ENCODE data around the gene SORCS2. TPM values are rescaled to one million over a fixed set of nuclear protein-coding genes. Genes with fewer than 3 reads are reported as not detected.

The SORCS2 gene
- total and polyA plus RNA-seq, 2 of the 8 experiments (the other 6 are each of a cell fraction or from before 2014, with no cell fraction given) = 0.36 to 1.8 TPM

- H4K20me1 ChIP-seq (replicated peaks in 1 of 2; ENCODE audit: control insufficient read depth in 1 of 2, insufficient read depth in 2 of 2, low read length in 2 of 2) = peaks cover 0 to 1% of the 10 kb centered on the region in 2 experiments
- H3K23me2 ChIP-seq (ENCODE audit: low read depth, low read length) = no peaks in the 10 kb centered on the region
- no peaks in the 10 kb centered on the region for H3K9me3 ChIP-seq (ENCODE audit: insufficient read depth in 2 of 2, low read depth in 1 of 2, low read length in 1 of 2)
- H4K5ac ChIP-seq (ENCODE audit: insufficient read length, low read depth, low read length) = no peak overlapping the region
- 92% methylated on average over 14 of the region's 15 CpGs; no CpG with 5 or more reads in 1 of the 2 experiments for WGBS, 2 experiments (ENCODE audit: extremely low coverage in 1 of 2, insufficient coverage in 1 of 2, insufficient read length in 1 of 2, insufficient replicate concordance in 2 of 2, low coverage in 1 of 2, low lambda C conversion rate in 2 of 2, missing lambda C conversion rate in 1 of 2)
- no peak overlapping the region for H3K56ac ChIP-seq (replicated peaks; ENCODE audit: insufficient read length, low read depth, low read length)
- H2AFZ ChIP-seq (ENCODE audit: low read length) = no peak overlapping the region
- H3K27me3 ChIP-seq (replicated peaks in 1 of 4; ENCODE audit: control insufficient read depth in 3 of 4, extremely low read depth in 1 of 4, insufficient read depth in 3 of 4, low read length in 3 of 4) = no peaks in the 10 kb centered on the region
- no peak overlapping the region for H2BK12ac ChIP-seq (ENCODE audit: low read depth, low read length)
- H3K4ac ChIP-seq (replicated peaks; ENCODE audit: insufficient read length, low read depth, low read length) = no peak overlapping the region
- H3K79me2 ChIP-seq (ENCODE audit: control insufficient read depth in 1 of 2, insufficient read depth in 2 of 2, low read length in 2 of 2) = no peaks in the 10 kb centered on the region
- no peak overlapping the region for H3K18ac ChIP-seq (ENCODE audit: extremely low read depth, low read length)
- H4K91ac ChIP-seq (replicated peaks; ENCODE audit: insufficient read length, low read length) = no peak overlapping the region
- H2BK5ac ChIP-seq (ENCODE audit: low read depth, low read length) = no peak overlapping the region
- CTCF ChIA-PET (ENCODE audit: partially characterized antibody) = interaction anchor here (0.6 to 3.9 kb wide), 29 partner anchors 8 to 339 kb away, joined by 3 to 35 read pairs (median 3); no protein-coding TSS in a partner anchor
- H2BK15ac ChIP-seq (ENCODE audit: low read length) = no peak overlapping the region
- no peak overlapping the region for H4K8ac ChIP-seq (ENCODE audit: extremely low read depth, insufficient read depth, low read length)
- FAIRE-seq (no peak), DNase-seq (ENCODE audit: low read depth in 1 of 2, low spot score in 2 of 2) (no peak)
- H3K4me1 ChIP-seq (replicated peaks in 1 of 4; ENCODE audit: control insufficient read depth in 3 of 4, insufficient read depth in 4 of 4, low read length in 3 of 4) = no peaks in the 10 kb centered on the region
- H3K23ac ChIP-seq (ENCODE audit: insufficient read length) = no peak overlapping the region
- no peak overlapping the region for H2BK20ac ChIP-seq (ENCODE audit: low read length)
- no peak overlapping the region for H2BK120ac ChIP-seq (replicated peaks; ENCODE audit: low read depth, low read length)
- no peak overlapping the region for H3K4me2 ChIP-seq (ENCODE audit: insufficient read depth in 1 of 2, low read depth in 2 of 2, low read length in 2 of 2)
- no peak overlapping the region for H3K4me3 ChIP-seq (ENCODE audit: extremely low read depth in 1 of 4, insufficient read depth in 2 of 4, low read depth in 3 of 4, low read length in 4 of 4)
- H3K36me3 ChIP-seq (ENCODE audit: control insufficient read depth in 2 of 4, insufficient read depth in 4 of 4, low read length in 3 of 4) = no peaks in the 10 kb centered on the region; a peak in 1 of 8 replicates
- POLR2A ChIA-PET (ENCODE audit: partially characterized antibody) = no interaction called here
- no peak overlapping the region for H3K27ac ChIP-seq (ENCODE audit: low read depth, low read length)
- H2AK5ac ChIP-seq (ENCODE audit: low read depth, low read length) = no peak overlapping the region
- H3K14ac ChIP-seq (ENCODE audit: insufficient read length) = no peak overlapping the region
- no peaks in the 10 kb centered on the region; the same call in 1 of the 2 replicates for H3K79me1 ChIP-seq (ENCODE audit: low read depth, low read length)
- no peak overlapping the region for H3K9ac ChIP-seq (replicated peaks in 1 of 4; ENCODE audit: extremely low read depth in 1 of 4, low read depth in 3 of 4, low read length in 3 of 4)
- TF ChIP-seq JUN (IDR thresholded peaks at IDR 0.05; ENCODE audit: low read depth, low read length) = no peak
- no peak for TF ChIP-seq RBBP5 (IDR thresholded peaks at IDR 0.05; ENCODE audit: borderline replicate concordance, low read depth, low read length)
- TF ChIP-seq SIX5 (IDR thresholded peaks at IDR 0.05; ENCODE audit: low read depth, low read length) = no peak
- TF ChIP-seq SAP30 (IDR thresholded peaks at IDR 0.05; ENCODE audit: insufficient read depth, insufficient replicate concordance, low read length) = no peak
Observed at GRCh38 chr4:7762376-7763030, 570.2 kb downstream of the SORCS2 start.
